Mammary microvascular endothelial cell (primary cell): Measurements from ENCODE around the gene NINJ1. TPM values are rescaled to one million over a fixed set of nuclear protein-coding genes. Genes with fewer than 3 reads are reported as not detected.

ENCODE experiments used
- total RNA-seq: library from RNA; depleted of rRNA; stranded (reverse); fragments of >200 nt; gene quantifications from 2 replicates; pipeline ENCODE4 v1.2.3, GENCODE V29; 2015

NINJ1 gene, protein sequence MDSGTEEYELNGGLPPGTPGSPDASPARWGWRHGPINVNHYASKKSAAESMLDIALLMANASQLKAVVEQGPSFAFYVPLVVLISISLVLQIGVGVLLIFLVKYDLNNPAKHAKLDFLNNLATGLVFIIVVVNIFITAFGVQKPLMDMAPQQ
- 31.9 and 42.7 TPM in 2 replicates for total RNA-seq

DNA sequence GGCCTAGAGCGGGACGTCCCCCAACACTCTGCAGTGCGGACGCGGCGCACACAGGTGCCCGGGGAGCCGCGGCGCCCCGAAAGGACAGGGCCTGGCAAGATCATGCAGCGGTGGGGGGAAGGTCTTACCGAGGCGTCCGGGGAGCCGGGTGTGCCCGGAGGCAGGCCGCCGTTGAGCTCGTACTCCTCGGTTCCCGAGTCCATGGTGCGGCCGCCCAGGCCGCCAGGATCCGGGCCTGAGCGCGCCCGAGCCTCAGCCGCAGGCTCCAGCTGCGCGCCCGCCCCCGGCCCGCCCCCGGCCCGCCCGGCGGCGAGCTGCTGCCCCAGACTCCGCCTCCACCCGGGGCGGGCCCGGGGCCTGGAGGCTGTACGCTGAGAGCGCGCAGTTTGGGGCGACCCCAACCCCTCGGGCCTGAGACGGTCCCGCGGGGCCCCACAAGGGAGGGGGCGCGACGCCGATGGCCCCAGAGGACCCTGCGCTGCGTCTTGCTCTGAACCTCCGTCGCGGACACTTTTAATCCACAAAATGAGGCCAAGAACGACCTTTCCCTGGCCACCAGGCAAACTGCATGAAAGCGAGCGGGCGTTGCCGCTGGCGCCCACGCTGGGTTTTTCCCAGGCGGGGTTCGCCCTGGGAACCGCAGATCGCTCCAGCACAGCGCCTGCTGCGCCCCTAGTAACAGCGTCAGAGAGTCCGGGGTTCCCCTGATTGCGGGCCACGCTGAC lies at the start of gene NINJ1:
NINJ1 (minus strand) TSS at position 237 of the 725 bp plus-strand sequence; CDS start at position 203, 34 bp downstream.

DNA sequence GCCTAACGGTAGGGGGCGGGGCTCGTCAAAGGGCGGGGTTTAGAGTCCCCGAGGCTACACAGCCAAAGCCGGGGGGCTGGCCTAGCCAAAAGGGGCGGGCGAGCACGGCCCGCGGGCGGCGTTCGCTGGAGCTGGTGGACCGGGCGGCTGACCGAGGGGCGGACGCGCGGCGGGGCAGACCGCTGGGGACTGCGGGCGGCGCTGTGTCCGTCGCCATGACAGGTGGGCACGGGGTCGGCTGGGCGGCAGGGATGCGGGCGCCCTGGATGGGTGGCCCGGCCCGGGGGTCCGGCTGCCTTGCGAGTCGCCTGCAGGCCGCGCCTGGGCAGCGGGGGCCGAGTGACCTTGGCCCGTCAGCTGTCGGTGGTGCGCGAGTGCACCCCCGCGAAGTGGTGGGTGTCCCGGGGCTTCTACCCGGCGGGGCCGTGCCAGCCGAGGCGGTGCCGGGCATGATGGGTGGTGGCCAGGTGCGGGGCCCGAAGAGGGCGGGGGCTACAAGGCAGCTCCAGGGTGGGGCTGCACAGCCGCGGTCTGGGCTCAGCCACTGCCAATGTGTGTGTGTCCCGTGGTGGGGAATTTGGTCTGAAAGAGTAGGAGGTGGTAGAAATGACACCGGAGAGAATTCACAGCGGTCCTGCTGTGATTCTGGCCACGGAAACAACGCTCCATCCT lies 37.8 kb downstream of the NINJ1 start, which contains the start of gene CARD19:
CARD19 (plus strand) TSS at position 87 of the 672 bp plus-strand sequence; CDS start at position 216, 129 bp downstream.

Other genes starting within 250 kb of the NINJ1 start
- gene FGD3, start 186.7 kb downstream of the NINJ1 start, total RNA-seq: not detected in 2 replicates
- 0.07 and 0.10 TPM in 2 replicates for gene SUSD3, start 75.5 kb downstream of the NINJ1 start, total RNA-seq
- gene CARD19, start 38.0 kb downstream of the NINJ1 start, total RNA-seq: 64.6 and 70.3 TPM in 2 replicates
- not detected in 2 replicates for gene WNK2, start 49.9 kb upstream of the NINJ1 start, total RNA-seq